NCI-H2107 (cell line): ENCODE results near the gene MBIP.
A peak's percentile ranks its signal among the peaks of the same experiment; 100 is the strongest.

ENCODE experiments used
- DNase-seq: peaks from one replicate; lab custom pipeline; 2025; lab: John Stamatoyannopoulos, UW

Gene MBIP

GRCh38 chr14:36313206-36313605 lies 7.2 kb downstream of the MBIP start:
- DNase-seq: no peak

- DNase-seq: no peak
These were observed 13.6 kb downstream of the MBIP start for GRCh38 chr14:36306836-36307235.

GRCh38 chr14:36304895-36305294 lies 15.5 kb downstream of the MBIP start:
- DNase-seq: no peak

GRCh38 chr14:36303960-36304359 lies 16.5 kb downstream of the MBIP start:
- DNase-seq: no peak

GRCh38 chr14:36302823-36303222 lies 17.6 kb downstream of the MBIP start:
- DNase-seq: no peak

- DNase-seq: no peak
These were observed 19.3 kb downstream of the MBIP start for GRCh38 chr14:36301159-36301558.

- no peak for DNase-seq
These were observed 20.1 kb downstream of the MBIP start for GRCh38 chr14:36300337-36300736.

- no peak for DNase-seq
These were observed 24.5 kb downstream of the MBIP start for GRCh38 chr14:36295642-36296627.

GRCh38 chr14:36294543-36294942 lies 25.9 kb downstream of the MBIP start:
- DNase-seq: no peak

- no peak for DNase-seq
These were observed 26.6 kb downstream of the MBIP start for GRCh38 chr14:36293824-36294223.

- no peak for DNase-seq
These were observed 30.5 kb downstream of the MBIP start for GRCh38 chr14:36289954-36290353.

GRCh38 chr14:36288496-36288895 lies 31.9 kb downstream of the MBIP start:
- DNase-seq: no peak

- DNase-seq: no peak
These were observed 35.4 kb downstream of the MBIP start for GRCh38 chr14:36284971-36285595.

- no peak for DNase-seq
These were observed 39.1 kb downstream of the MBIP start for GRCh38 chr14:36281309-36281708.

GRCh38 chr14:36279306-36280190 lies 40.9 kb downstream of the MBIP start:
- no peak for DNase-seq

- no peak for DNase-seq
These were observed 44.7 kb downstream of the MBIP start for GRCh38 chr14:36275741-36276140.

- DNase-seq: no peak
These were observed 48.2 kb downstream of the MBIP start for GRCh38 chr14:36271939-36272907.

- DNase-seq: no peak
These were observed 49.2 kb downstream of the MBIP start for GRCh38 chr14:36271222-36271621.

GRCh38 chr14:36270191-36270590 lies 50.2 kb downstream of the MBIP start:
- DNase-seq: no peak

GRCh38 chr14:36268121-36268520 lies 52.3 kb downstream of the MBIP start:
- DNase-seq: peak; percentile 59

- no peak for DNase-seq
These were observed 55.8 kb downstream of the MBIP start for GRCh38 chr14:36264595-36264994.
